Fibroblast of villous mesenchyme (primary cell): Measurements from ENCODE around the gene TXNDC11. TPM values are rescaled to one million over a fixed set of nuclear protein-coding genes. Genes with fewer than 3 reads are reported as not detected.

Source experiments
- DNase-seq: peaks from one replicate; pipeline ENCODE4 v3.0.0-alpha.2; 2010; ENCODE audit warnings: low read depth
- H3K4me3 ChIP-seq: 2 replicates; pipeline ENCODE4 v1.5.1; 2011; ENCODE audit warnings: low read depth, mild to moderate bottlenecking, low read length
- CTCF ChIP-seq: IDR thresholded peaks from 2 replicates; pipeline ENCODE4 v1.5.1; 2012; ENCODE audit warnings: low read depth, mild to moderate bottlenecking, low read length; ENCODE audit not compliant: insufficient read depth
- total RNA-seq: library from RNA; depleted of rRNA; stranded (reverse); fragments of >200 nt; gene quantifications from 2 replicates; pipeline ENCODE4 v1.2.3, GENCODE V29; 2012

Gene TXNDC11
- total RNA-seq, 1 donor = 30.2 TPM

GRCh38 chr16:11705311-11706025, 37.2 kb downstream of the TXNDC11 start:
- no peak for TF ChIP-seq CTCF
- no peak for DNase-seq
- H3K4me3 ChIP-seq = no peak overlapping the region

GRCh38 chr16:11700264-11701029, 42.2 kb downstream of the TXNDC11 start:
- H3K4me3 ChIP-seq = no peak overlapping the region
- DNase-seq = peak; percentile 88
- no peak for TF ChIP-seq CTCF

- DNase-seq = no peak
- H3K4me3 ChIP-seq = no peak overlapping the region
- no peak for TF ChIP-seq CTCF
These were observed 43.3 kb downstream of the TXNDC11 start for GRCh38 chr16:11699234-11699894.

GRCh38 chr16:11698271-11698689, 44.4 kb downstream of the TXNDC11 start:
- TF ChIP-seq CTCF = no peak
- DNase-seq = no peak
- no peak overlapping the region for H3K4me3 ChIP-seq

- no peak for DNase-seq
- TF ChIP-seq CTCF = no peak
- H3K4me3 ChIP-seq = no peak overlapping the region
These were observed 45.3 kb downstream of the TXNDC11 start for GRCh38 chr16:11697319-11697718.

- no peak for TF ChIP-seq CTCF
- H3K4me3 ChIP-seq = no peak overlapping the region
- DNase-seq = no peak
These were observed 46.2 kb downstream of the TXNDC11 start for GRCh38 chr16:11696266-11697012.
